Endothelial cell of hepatic sinusoid (primary cell): Measurements from ENCODE around the gene FAP.

Source experiments
- in situ Hi-C: cut with HindIII; loops from 2 replicates; pipeline ENCODE4 v1.10.0; 2017; ENCODE audit warnings: low sequenced_read_pairs

The FAP gene, protein sequence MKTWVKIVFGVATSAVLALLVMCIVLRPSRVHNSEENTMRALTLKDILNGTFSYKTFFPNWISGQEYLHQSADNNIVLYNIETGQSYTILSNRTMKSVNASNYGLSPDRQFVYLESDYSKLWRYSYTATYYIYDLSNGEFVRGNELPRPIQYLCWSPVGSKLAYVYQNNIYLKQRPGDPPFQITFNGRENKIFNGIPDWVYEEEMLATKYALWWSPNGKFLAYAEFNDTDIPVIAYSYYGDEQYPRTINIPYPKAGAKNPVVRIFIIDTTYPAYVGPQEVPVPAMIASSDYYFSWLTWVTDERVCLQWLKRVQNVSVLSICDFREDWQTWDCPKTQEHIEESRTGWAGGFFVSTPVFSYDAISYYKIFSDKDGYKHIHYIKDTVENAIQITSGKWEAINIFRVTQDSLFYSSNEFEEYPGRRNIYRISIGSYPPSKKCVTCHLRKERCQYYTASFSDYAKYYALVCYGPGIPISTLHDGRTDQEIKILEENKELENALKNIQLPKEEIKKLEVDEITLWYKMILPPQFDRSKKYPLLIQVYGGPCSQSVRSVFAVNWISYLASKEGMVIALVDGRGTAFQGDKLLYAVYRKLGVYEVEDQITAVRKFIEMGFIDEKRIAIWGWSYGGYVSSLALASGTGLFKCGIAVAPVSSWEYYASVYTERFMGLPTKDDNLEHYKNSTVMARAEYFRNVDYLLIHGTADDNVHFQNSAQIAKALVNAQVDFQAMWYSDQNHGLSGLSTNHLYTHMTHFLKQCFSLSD

GRCh38 chr2:162243294-162243693 is at the start of gene FAP:
Gene FAP, minus strand, starts transcription at chr2:162243445. Its CDS starts 118 bp downstream, at chr2:162243327.
- in situ Hi-C loops, result no loop called here

DNA sequence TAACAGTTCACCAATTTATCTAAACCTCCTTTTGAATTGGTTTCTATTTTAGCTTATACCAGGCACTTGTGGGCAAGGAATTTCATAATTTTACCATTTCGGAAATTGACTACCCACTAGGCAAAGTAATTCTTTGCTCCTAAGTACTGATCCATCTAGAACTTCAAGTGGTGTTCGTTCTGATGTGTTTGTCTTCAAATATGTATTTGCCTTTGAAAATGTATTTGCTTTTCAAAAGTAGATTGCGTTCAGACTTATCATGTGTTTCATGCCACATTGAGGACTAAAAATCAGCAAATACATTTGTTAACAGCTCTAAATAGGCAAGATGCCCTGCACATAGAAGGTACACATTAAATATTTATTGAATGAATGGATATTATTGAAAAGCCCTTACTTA is 48.5 kb upstream of the FAP start:
- in situ Hi-C loops, result no loop called here

- in situ Hi-C loops, result no loop called here
Measured at GRCh38 chr2:162282765-162283425, 39.6 kb upstream of the FAP start.

- in situ Hi-C loops, result no loop called here
Measured at GRCh38 chr2:162280654-162281053, 37.4 kb upstream of the FAP start.

- in situ Hi-C loops, result loop anchor here (5.0 kb wide), 1 partner anchor 55 kb away; no protein-coding TSS in a partner anchor
Measured at GRCh38 chr2:162277381-162277780, 34.1 kb upstream of the FAP start.

DNA sequence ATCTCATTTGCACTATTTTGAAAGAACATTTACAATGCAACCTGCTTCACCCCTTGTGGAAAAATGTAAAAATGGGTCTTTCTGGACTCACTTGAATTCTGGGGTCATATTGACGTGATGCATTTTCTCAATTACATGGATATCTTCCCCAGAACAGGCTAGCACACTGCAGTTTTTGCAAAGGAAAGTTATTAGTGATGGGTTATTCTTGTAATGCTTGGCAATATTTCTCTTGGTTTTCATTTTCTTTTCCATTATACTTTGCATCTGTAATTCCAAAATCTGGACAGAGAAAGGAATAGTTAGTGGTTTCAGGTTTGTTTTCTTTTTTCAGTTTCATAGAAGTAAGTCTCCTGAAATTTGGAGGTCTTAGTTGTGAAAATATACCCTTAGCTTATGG is 24.8 kb upstream of the FAP start:
- in situ Hi-C loops, result no loop called here

- in situ Hi-C loops, result no loop called here
Measured at GRCh38 chr2:162267496-162267895, 24.3 kb upstream of the FAP start.

- in situ Hi-C loops, result no loop called here
Measured at GRCh38 chr2:162266460-162266760, 23.2 kb upstream of the FAP start.

GRCh38 chr2:162265666-162266459 is 22.6 kb upstream of the FAP start:
- in situ Hi-C loops, result no loop called here

GRCh38 chr2:162261032-162261945 is 18.0 kb upstream of the FAP start:
- in situ Hi-C loops, result no loop called here

DNA sequence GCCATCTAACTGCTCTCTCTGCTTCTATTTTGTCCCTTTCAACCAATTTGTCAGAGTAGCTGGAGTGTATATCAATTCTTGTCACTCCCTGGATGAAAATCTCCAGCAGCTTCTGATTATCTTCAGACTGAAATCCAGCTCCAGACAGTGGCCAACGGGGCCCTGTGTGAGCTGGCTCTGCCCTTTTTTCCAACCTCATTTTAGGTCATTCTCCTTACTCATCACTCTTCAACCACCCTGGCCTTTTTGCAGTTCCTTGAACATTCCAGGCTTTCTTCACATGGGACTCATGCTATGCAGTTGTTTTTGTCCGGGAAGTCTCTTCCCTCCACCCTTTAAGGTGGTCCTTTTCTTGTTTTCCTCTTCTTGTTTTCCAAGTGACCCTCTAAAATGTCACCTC is 15.4 kb upstream of the FAP start:
- in situ Hi-C loops, result no loop called here

DNA sequence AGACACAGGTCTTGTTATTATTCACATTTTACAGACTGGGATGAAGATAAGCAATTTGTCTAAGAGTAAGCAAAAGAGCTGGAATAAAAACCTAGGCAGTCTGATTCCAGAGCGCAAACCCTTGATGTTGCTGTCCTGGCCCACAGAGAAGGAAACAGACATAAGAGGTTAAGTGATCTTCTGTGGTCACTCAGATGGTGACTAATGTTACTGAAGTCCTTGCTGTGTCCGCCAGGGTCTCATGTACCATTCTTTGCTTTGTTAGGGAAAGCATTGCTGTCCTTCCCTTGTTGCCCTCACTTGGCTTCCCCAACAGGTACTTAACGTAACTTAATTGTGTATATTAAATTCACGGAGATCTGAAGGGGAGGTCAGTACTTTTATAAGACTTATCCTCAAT is 14.9 kb upstream of the FAP start:
- in situ Hi-C loops, result no loop called here

DNA sequence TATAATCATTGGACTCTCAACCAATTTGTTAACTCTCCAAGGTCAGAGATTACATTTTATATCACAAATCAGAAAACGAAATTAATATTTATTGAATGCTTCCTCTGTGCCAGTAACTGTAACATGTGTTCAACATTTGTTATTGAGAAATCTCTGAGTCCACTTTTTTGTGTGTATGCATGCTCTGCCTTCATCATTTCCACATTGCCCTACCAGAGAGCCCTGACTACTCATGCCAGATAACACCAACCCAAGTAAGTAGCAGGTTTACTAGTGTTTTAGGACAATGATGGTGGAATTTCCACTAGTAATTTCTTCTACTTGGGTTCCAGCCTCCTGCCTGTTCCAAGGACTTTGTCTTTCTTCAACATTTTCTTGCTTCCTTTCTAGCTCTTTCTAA is 14.2 kb upstream of the FAP start:
- in situ Hi-C loops, result no loop called here

GRCh38 chr2:162256591-162256991 is 13.3 kb upstream of the FAP start:
- in situ Hi-C loops, result no loop called here

GRCh38 chr2:162254236-162254871 is 11.1 kb upstream of the FAP start:
- in situ Hi-C loops, result no loop called here

GRCh38 chr2:162253435-162253834 is 10.2 kb upstream of the FAP start:
- in situ Hi-C loops, result no loop called here

DNA sequence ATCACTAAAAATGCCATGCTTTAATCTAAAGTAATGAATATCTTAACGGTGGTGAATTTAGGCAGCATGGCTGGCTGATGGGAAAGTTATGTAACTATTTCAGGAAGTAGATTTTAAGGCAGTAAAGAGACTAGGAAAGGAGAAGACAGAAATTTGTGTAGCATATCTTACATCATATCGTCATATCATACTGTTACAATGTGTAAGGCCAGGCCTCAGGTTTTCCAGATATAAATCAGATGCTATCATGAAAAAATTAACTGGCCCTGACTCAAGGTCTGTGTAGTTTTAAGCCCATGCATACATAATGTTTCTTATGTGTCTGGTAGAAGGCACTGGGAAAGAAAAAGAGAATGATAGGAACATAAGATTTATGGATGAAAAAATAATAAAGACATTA is 8.9 kb upstream of the FAP start:
- in situ Hi-C loops, result no loop called here

- in situ Hi-C loops, result no loop called here
Measured at GRCh38 chr2:162245781-162246180, 2.5 kb upstream of the FAP start.

DNA sequence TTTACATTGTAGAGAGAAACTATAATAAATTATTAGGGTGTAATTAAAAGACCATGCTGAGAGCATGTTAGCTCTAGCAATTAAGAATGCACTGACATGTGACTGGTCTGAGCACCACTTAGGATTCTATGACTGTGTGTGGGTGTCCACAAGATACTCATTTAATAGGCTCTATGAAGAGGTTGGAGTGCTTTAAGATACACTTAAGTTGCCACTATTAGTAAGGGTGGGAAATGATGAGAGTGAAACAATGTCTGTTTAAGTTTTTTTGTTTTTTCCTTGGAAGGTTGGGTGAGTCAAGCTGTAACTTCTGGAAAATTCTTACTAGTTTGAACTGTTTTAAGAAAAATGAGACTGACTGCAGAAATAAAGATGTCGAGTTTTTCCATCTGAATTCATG is 1.8 kb upstream of the FAP start:
- in situ Hi-C loops, result no loop called here
